ENCODE data around the gene GEMIN5. TPM values are rescaled to one million over a fixed set of nuclear protein-coding genes. Genes with fewer than 3 reads are reported as not detected.
A peak's percentile ranks its signal among the peaks of the same experiment; 100 is the strongest.
"Not testable (repeated sequence)": the region's sequence is repeated elsewhere in the genome, so short reads cannot be mapped to it uniquely, and the experiment has no call there.

The GEMIN5 gene, protein sequence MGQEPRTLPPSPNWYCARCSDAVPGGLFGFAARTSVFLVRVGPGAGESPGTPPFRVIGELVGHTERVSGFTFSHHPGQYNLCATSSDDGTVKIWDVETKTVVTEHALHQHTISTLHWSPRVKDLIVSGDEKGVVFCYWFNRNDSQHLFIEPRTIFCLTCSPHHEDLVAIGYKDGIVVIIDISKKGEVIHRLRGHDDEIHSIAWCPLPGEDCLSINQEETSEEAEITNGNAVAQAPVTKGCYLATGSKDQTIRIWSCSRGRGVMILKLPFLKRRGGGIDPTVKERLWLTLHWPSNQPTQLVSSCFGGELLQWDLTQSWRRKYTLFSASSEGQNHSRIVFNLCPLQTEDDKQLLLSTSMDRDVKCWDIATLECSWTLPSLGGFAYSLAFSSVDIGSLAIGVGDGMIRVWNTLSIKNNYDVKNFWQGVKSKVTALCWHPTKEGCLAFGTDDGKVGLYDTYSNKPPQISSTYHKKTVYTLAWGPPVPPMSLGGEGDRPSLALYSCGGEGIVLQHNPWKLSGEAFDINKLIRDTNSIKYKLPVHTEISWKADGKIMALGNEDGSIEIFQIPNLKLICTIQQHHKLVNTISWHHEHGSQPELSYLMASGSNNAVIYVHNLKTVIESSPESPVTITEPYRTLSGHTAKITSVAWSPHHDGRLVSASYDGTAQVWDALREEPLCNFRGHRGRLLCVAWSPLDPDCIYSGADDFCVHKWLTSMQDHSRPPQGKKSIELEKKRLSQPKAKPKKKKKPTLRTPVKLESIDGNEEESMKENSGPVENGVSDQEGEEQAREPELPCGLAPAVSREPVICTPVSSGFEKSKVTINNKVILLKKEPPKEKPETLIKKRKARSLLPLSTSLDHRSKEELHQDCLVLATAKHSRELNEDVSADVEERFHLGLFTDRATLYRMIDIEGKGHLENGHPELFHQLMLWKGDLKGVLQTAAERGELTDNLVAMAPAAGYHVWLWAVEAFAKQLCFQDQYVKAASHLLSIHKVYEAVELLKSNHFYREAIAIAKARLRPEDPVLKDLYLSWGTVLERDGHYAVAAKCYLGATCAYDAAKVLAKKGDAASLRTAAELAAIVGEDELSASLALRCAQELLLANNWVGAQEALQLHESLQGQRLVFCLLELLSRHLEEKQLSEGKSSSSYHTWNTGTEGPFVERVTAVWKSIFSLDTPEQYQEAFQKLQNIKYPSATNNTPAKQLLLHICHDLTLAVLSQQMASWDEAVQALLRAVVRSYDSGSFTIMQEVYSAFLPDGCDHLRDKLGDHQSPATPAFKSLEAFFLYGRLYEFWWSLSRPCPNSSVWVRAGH (N-terminal part only)
- 10 to 100 TPM; 14.6 to 20.3 TPM for total RNA-seq

DNA sequence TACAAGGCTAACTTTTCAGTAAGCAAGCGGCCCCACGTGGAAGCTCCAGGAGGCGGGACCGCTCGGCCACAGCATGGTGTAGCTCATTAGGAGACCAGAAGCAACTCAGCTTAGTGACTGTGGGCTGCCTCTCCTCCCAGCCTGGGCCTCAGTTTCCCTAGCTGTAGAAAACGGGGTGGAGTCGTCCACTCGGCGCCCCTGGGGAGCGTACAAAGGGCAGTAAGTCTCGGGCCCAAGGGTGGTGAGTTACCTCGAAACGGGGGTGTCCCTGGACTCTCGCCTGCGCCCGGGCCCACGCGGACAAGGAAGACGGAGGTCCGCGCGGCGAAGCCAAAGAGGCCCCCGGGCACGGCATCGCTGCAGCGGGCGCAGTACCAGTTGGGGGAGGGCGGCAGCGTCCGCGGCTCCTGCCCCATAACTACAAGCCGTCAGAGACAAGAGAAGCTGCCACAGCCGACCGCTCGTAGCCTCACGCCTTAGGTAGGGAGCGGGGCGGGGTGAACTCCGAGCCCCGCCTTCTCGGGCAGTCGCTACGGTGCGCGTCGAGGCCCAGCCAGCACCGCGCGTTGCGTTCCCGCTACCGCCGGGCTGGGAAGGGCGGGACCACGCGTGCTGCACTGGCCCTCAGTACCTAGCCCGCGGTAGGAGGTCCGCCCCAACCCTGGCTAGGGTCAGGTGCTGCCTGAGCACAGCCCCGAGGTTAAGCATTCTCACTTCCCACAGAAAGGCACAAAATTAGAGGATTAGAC lies at the start of gene GEMIN5:
TSS of gene GEMIN5 (minus strand) at position 494 of the 749 bp plus-strand sequence. CDS start at position 416, 78 bp downstream.
- peak; percentile 51 for TF ChIP-seq POLR2A (IDR thresholded peaks at IDR 0.05)
- TF ChIP-seq, protein P1, sequence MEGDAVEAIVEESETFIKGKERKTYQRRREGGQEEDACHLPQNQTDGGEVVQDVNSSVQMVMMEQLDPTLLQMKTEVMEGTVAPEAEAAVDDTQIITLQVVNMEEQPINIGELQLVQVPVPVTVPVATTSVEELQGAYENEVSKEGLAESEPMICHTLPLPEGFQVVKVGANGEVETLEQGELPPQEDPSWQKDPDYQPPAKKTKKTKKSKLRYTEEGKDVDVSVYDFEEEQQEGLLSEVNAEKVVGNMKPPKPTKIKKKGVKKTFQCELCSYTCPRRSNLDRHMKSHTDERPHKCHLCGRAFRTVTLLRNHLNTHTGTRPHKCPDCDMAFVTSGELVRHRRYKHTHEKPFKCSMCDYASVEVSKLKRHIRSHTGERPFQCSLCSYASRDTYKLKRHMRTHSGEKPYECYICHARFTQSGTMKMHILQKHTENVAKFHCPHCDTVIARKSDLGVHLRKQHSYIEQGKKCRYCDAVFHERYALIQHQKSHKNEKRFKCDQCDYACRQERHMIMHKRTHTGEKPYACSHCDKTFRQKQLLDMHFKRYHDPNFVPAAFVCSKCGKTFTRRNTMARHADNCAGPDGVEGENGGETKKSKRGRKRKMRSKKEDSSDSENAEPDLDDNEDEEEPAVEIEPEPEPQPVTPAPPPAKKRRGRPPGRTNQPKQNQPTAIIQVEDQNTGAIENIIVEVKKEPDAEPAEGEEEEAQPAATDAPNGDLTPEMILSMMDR (IDR thresholded peaks at IDR 0.05): no peak
- peak; percentile 89 for TF ChIP-seq POLR2AphosphoS5 (IDR thresholded peaks at IDR 0.05)
- intact Hi-C loops (cut with DNase I): loop anchor here (10.0 kb wide), 1 partner anchor 183 kb away; the partner anchor contains the start of gene LARP1
- Histone ChIP-seq H3K4me1 (replicated peaks) (peaks cover 7% of the 10 kb centered on the region), H3K27ac (peak within 1 kb of the TSS; percentile 59 to 61), H3K36me3 (no peaks in the 10 kb centered on the region), H3K9me3 (no peaks in the 10 kb centered on the region), H3K27me3 (replicated peaks; ENCODE audit: insufficient read depth) (no peaks in the 10 kb centered on the region), H3K4me3 (peak within 1 kb of the TSS; percentile 74 to 85)
- DNase-seq (ENCODE audit: low spot score): peak; percentile 72
- under 1% methylated on average over 61 of the region's 61 CpGs for WGBS

DNA sequence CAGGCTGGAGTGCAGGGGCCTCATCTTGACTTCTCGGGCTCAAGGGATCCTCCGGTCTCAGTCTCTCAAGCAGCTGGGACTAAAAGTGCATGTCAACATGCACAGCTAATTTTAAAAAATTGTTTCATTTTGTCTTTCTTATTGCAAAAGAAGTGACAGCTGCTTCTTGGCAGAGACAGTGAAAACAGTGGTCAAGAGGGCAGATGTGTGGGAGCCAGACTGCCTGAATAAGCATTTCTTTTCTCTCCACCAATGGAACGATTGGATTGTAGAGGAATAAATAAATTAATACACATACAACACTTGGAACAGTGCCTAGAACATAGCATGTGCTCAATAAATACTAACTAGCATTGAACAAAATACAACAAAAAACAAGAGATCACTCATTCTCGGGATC lies 48.1 kb upstream of the GEMIN5 start:
- WGBS: 79% methylated on average over 4 of the region's 4 CpGs
- Histone ChIP-seq H3K36me3 (no peaks in the 10 kb centered on the region), H3K27me3 (replicated peaks; ENCODE audit: insufficient read depth) (no peaks in the 10 kb centered on the region), H3K4me1 (replicated peaks) (no peaks in the 10 kb centered on the region), H3K27ac (no peak overlapping the region), H3K9me3 (no peaks in the 10 kb centered on the region), H3K4me3 (no peak overlapping the region)
- DNase-seq (ENCODE audit: low spot score): no peak
- intact Hi-C loops (cut with DNase I): no loop called here
- TF ChIP-seq POLR2AphosphoS5 (IDR thresholded peaks at IDR 0.05): no peak
- TF ChIP-seq, protein P1 (IDR thresholded peaks at IDR 0.05): no peak
- TF ChIP-seq POLR2A (IDR thresholded peaks at IDR 0.05): no peak

DNA sequence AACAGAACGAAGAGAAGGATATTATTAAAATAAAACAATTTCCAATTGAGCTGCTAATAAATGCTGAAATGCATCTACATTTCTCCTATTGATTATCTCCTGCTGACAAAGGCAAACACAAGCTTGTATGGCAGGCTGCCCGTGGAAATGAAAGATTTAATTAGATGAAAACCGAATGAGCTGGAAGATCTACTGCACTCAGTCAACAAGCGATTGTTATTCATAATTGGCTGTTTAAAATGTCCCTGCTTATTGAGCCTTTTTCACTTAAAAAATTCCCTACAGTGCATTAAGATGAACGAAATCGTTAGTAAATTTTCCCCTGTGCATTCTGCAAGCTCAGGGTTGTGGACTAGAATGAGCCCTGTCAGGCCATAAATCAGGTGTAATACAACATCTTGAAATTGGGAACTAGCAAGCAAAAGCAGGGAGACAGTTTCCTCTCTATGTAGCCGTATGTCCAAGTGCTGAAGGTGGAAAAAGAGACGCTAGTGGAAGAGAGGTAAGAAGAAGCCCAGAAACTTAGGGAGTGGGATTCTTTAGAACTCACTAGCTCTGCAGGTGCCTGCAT lies 47.0 kb upstream of the GEMIN5 start:
- H3K4me3 ChIP-seq: no peak overlapping the region
- H3K9me3 ChIP-seq: no peaks in the 10 kb centered on the region
- H3K27me3 ChIP-seq (replicated peaks; ENCODE audit: insufficient read depth): no peaks in the 10 kb centered on the region
- intact Hi-C loops (cut with DNase I): no loop called here
- WGBS: 66% methylated on average over 8 of the region's 8 CpGs
- no peaks in the 10 kb centered on the region for H3K36me3 ChIP-seq
- DNase-seq (ENCODE audit: low spot score): no peak
- TF ChIP-seq, protein P1 (IDR thresholded peaks at IDR 0.05): no peak
- TF ChIP-seq POLR2A (IDR thresholded peaks at IDR 0.05): no peak
- no peak for TF ChIP-seq POLR2AphosphoS5 (IDR thresholded peaks at IDR 0.05)
- H3K4me1 ChIP-seq (replicated peaks): no peaks in the 10 kb centered on the region
- H3K27ac ChIP-seq: no peak overlapping the region

DNA sequence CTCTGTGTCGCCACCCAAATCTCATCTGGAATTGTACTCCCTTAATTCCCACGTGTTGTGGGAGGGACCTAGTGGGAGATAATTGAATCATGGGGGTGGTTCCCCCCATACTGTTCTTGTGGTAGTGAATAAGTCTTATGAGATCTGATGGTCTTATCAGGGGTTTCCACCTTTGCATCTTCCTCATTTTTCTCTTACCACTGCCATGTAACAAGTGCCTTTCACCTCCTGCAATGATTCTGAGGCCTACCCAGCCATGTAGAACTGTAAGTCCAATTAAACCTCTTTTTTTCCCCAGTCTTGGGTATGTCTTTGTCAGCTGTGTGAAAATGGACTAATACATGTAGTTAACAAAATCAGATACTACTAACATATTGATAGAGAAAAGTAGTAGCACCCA lies 40.3 kb upstream of the GEMIN5 start:
- H3K4me1 ChIP-seq (replicated peaks); H3K4me3 ChIP-seq; DNase-seq (ENCODE audit: low spot score); H3K9me3 ChIP-seq; intact Hi-C loops (cut with DNase I); H3K27me3 ChIP-seq (replicated peaks; ENCODE audit: insufficient read depth); H3K36me3 ChIP-seq; H3K27ac ChIP-seq: not testable (repeated sequence)
- 95% methylated on average over 2 of the region's 2 CpGs for WGBS

Measured in prostate gland (tissue), 2 donors.